ENCODE data around the gene KRTAP9-8.
"Not testable (repeated sequence)": the region's sequence is repeated elsewhere in the genome, so short reads cannot be mapped to it uniquely, and the experiment has no call there.

The KRTAP9-8 gene

DNA sequence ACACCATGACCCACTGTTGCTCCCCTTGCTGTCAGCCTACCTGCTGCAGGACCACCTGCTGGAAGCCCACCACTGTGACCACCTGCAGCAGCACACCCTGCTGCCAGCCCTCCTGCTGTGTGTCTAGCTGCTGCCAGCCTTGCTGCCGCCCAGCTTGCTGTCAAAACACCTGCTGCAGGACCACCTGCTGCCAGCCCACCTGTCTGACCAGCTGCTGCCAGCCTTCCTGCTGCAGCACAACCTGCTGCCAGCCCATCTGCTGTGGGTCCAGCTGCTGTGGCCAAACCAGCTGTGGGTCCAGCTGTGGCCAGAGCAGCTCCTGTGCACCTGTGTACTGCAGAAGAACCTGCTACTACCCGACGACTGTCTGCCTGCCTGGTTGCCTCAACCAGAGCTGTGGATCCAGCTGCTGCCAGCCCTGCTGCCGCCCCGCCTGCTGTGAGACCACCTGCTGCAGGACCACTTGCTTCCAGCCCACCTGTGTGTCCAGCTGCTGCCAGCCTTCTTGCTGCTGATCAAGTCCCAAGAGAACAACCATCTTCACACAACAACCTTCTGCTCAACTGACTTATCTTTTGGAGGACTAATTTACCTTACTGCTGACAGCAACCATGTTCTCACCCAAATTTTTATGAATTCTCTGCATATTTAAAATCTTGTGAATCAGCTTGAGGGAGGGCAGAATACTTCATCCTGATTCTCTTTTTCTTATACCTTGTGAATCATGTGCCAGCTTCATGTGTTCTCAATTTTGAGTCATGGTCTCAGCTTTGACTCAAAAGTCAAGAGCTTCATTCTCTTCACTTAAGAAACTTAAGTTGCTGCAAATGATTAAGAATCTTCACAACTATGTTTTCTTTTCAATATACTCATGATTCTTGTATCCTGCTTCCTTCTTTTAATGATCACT lies 17.8 kb downstream of the KRTAP9-8 start, which contains the start of gene KRTAP9-9:
Gene KRTAP9-9 (plus strand): TSS at position 4 of the 910 bp plus-strand sequence.
- DNase-seq (ENCODE audit: low spot score) = not testable (repeated sequence)

DNA sequence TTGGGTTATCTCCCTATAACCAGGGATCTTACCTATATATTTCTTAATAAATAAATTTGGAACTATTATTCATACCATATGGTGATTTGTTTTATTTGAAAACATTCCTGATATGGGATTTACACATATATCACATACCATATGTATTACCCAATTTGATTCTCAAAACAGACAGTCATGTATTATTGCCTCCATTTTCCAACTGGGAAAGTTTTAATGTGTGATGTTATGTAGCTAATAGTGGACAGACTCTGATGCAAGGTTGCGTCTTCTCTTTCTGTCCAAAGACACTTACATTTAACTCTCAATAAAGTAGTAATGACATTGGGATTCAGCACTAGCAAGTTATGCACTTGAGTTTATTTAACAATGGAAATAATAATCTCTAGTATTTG lies 18.5 kb downstream of the KRTAP9-8 start:
- no peak for DNase-seq (ENCODE audit: low spot score)

GRCh38 chr17:41258406-41258805 lies 20.6 kb downstream of the KRTAP9-8 start:
- no peak for DNase-seq (ENCODE audit: low spot score)

- DNase-seq (ENCODE audit: low spot score) = no peak
Observed at GRCh38 chr17:41263212-41263611, 25.4 kb downstream of the KRTAP9-8 start.

DNA sequence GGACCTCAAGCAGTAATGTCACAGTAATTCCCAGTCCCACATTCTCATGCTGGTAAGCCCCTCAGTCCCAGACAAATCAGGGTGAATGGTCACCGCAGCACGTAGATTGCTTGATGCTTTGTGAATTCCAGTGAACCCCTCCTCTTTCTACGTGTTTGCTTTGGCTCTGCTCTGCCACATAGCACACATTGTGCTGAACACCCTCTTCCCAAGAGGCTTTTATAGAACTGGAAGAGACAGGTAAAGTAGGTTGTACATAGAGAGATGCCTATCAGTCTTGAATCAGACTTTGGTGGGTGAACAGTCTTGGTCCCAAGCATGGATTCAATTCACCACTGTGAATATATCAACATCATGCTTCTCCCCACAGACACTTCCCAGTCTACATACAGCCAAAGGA lies 26.8 kb downstream of the KRTAP9-8 start:
- DNase-seq (ENCODE audit: low spot score) = no peak

GRCh38 chr17:41265078-41265477 lies 27.3 kb downstream of the KRTAP9-8 start, which contains the start of gene KRTAP9-6:
KRTAP9-6 (plus strand) TSS chr17:41265378; CDS start chr17:41265378, 0 bp downstream.
- DNase-seq (ENCODE audit: low spot score) = no peak

GRCh38 chr17:41267711-41268110 lies 29.9 kb downstream of the KRTAP9-8 start:
- DNase-seq (ENCODE audit: low spot score) = no peak

DNA sequence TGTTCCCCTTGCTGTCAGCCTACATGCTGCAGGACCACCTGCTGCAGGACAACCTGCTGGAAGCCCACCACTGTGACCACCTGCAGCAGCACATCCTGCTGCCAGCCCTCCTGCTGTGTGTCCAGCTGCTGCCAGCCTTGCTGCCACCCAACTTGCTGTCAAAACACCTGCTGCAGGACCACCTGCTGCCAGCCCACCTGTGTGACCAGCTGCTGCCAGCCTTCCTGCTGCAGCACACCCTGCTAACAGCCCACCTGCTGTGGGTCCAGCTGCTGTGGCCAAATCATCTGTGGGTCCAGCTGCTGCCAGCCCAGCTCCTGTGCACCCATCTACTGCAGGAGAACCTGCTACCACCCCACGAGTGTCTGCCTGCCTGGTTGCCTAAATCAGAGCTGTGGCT lies 33.5 kb downstream of the KRTAP9-8 start:
- DNase-seq (ENCODE audit: low spot score) = not testable (repeated sequence)

- no peak for DNase-seq (ENCODE audit: low spot score)
Observed at GRCh38 chr17:41271858-41272257, 34.1 kb downstream of the KRTAP9-8 start.

DNA sequence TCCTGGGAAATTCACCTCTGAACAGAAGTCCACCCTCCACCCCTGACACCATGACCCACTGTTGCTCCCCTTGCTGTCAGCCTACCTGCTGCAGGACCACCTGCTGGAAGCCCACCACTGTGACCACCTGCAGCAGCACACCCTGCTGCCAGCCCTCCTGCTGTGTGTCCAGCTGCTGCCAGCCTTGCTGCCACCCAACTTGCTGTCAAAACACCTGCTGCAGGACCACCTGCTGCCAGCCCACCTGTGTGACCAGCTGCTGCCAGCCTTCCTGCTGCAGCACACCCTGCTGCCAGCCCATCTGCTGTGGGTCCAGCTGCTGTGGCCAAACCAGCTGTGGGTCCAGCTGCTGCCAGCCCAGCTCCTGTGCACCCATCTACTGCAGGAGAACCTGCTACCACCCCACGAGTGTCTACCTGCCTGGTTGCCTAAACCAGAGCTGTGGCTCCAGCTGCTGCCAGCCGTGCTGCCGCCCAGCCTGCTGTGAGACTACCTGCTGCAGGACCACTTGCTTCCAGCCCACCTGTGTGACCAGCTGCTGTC lies 37.9 kb downstream of the KRTAP9-8 start, which contains the start of gene KRTAP9-7:
Gene KRTAP9-7 (plus strand): TSS at position 51 of the 543 bp plus-strand sequence. CDS start 0 bp downstream, at position 51.
- DNase-seq (ENCODE audit: low spot score) = not testable (repeated sequence)

DNA sequence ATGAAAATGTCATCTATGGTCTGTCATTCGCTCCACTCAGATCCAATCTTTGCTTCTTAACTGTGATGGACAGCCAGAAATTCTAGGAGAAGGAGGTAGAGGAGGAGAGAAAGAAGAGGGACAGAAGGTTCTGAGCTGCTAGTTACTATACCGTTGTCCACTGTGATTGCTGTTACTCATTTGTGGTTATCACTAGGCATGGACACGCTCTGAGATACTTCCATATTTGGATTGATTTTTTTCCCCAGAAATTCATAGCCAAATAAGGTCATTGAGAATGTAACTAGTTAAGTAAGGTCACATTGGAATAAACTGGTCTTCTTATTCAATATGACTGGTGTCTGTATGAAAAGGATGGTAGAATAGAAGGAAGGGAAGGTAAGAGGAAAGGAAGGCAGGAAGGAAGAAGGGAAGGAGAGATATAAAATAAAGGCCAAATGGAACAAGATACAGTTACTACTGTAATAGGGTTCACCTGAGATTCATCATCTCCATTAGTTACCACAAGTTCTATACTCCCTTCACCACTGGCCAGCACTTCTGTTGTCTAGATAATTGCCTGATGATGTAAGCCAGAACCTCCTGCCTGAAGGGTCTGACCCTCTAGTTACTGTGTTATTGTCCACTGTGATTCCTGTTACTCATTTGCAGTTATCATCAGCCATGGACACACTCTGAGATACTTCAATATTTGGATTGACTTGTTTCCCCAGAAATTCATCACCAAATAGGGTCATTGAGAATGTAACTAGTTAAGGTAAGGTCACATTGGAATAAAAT lies 40.6 kb downstream of the KRTAP9-8 start:
- no peak for DNase-seq (ENCODE audit: low spot score)

- no peak for DNase-seq (ENCODE audit: low spot score)
Observed at GRCh38 chr17:41284043-41284442, 46.2 kb downstream of the KRTAP9-8 start.

DNA sequence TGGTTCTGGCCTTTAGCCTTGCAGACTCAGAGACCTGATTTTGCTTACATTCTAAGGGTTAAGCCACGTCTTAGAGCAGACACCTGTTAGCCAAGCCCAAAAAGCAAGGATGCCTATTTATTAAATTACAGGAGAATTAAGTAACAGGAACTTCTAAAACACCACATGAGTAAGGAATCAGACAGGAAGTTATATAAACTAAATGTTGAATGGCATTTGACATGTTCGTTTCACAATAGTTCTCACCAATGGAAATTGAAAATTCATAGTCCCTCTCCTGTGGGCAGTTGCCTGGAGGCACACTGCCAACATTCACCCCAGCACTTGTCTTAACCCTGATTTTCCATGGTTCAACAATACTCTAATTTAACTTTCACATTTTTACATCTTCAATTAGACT lies 46.7 kb downstream of the KRTAP9-8 start:
- no peak for DNase-seq (ENCODE audit: low spot score)

DNA sequence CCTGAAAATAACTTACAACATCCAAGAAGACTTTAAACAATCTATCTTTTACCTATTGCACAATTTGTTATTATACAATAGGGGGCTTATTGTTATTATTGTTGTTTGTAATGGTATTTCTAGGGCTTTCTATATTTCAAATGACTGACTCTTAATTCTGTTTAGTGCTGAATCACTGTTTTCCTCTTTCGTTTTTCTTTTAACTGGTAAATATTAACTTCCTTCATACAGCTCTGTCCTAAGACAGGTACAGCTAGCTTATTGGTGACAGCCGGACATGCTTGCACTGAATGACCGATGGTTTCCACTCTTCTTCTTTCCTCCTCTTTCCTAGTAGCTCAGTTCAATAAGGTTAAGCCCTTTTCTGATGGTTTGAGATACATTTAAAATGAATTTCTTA lies 49.3 kb downstream of the KRTAP9-8 start:
- no peak for DNase-seq (ENCODE audit: low spot score)
